TTC549 (cell line): Measurements from ENCODE around the gene LCP1.
A peak's percentile ranks its signal among the peaks of the same experiment; 100 is the strongest.
"Not testable (repeated sequence)": the region's sequence is repeated elsewhere in the genome, so short reads cannot be mapped to it uniquely, and the experiment has no call there.

Experiments used
- FAIRE-seq: peaks from 2 replicates; lab custom pipeline; 2012; peaks lifted over from hg19 to GRCh38; lab: Jason Lieb, UNC

Gene LCP1

GRCh38 chr13:46181377-46181839 is 569 bp downstream of the LCP1 start:
- no peak for FAIRE-seq

GRCh38 chr13:46179969-46180763 is 1.8 kb downstream of the LCP1 start:
- no peak for FAIRE-seq

- FAIRE-seq: no peak
These were observed 2.5 kb downstream of the LCP1 start for GRCh38 chr13:46179491-46179908.

GRCh38 chr13:46178821-46179220 is 3.2 kb downstream of the LCP1 start:
- no peak for FAIRE-seq

- no peak for FAIRE-seq
These were observed 3.8 kb downstream of the LCP1 start for GRCh38 chr13:46178143-46178542.

GRCh38 chr13:46176756-46177155 is 5.2 kb downstream of the LCP1 start:
- no peak for FAIRE-seq

GRCh38 chr13:46173656-46174055 is 8.3 kb downstream of the LCP1 start:
- no peak for FAIRE-seq

GRCh38 chr13:46172531-46172991 is 9.4 kb downstream of the LCP1 start:
- no peak for FAIRE-seq

- no peak for FAIRE-seq
These were observed 10.2 kb downstream of the LCP1 start for GRCh38 chr13:46171739-46172138.

GRCh38 chr13:46171217-46171616 is 10.8 kb downstream of the LCP1 start:
- FAIRE-seq: no peak

- FAIRE-seq: no peak
These were observed 11.3 kb downstream of the LCP1 start for GRCh38 chr13:46170687-46171086.

- no peak for FAIRE-seq
These were observed 11.7 kb downstream of the LCP1 start for GRCh38 chr13:46170268-46170667.

- no peak for FAIRE-seq
These were observed 12.2 kb downstream of the LCP1 start for GRCh38 chr13:46169758-46170157.

GRCh38 chr13:46168783-46169182 is 13.2 kb downstream of the LCP1 start:
- no peak for FAIRE-seq

- no peak for FAIRE-seq
These were observed 13.6 kb downstream of the LCP1 start for GRCh38 chr13:46168341-46168740.

- FAIRE-seq: no peak
These were observed 14.9 kb downstream of the LCP1 start for GRCh38 chr13:46166947-46167610.

GRCh38 chr13:46166224-46166584 is 15.8 kb downstream of the LCP1 start:
- no peak for FAIRE-seq

GRCh38 chr13:46165485-46166223 is 16.3 kb downstream of the LCP1 start:
- no peak for FAIRE-seq

GRCh38 chr13:46164661-46165060 is 17.3 kb downstream of the LCP1 start:
- FAIRE-seq: no peak

GRCh38 chr13:46162741-46163140 is 19.2 kb downstream of the LCP1 start:
- not testable (repeated sequence) for FAIRE-seq

GRCh38 chr13:46160471-46161066 is 21.4 kb downstream of the LCP1 start:
- peak; percentile 68 for FAIRE-seq

GRCh38 chr13:46160065-46160464 is 21.9 kb downstream of the LCP1 start:
- no peak for FAIRE-seq

- FAIRE-seq: no peak
These were observed 23.0 kb downstream of the LCP1 start for GRCh38 chr13:46158983-46159382.
